ENCODE results near the gene CNTNAP2.

DNA sequence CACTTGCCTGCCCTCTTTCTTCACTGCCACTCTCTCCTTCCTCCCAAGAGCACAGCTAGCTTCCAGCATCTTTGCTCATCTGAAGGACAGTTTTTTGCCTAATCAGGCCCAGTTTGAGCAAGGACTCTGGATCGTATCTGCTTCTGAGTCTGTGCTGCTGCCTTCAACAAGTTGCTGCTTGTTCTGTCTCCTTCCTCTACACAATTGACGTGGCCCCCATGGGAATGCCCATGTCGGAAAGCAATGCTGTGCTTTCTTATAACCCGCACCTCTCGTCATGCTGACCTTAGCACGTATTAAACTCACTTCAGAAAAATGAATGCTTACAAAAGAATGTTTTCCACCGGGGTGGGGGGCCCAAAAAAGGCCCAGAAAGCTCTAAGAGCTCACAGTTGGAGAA is 2149.3 kb downstream of the CNTNAP2 start:
- TF ChIP-seq, protein P1, sequence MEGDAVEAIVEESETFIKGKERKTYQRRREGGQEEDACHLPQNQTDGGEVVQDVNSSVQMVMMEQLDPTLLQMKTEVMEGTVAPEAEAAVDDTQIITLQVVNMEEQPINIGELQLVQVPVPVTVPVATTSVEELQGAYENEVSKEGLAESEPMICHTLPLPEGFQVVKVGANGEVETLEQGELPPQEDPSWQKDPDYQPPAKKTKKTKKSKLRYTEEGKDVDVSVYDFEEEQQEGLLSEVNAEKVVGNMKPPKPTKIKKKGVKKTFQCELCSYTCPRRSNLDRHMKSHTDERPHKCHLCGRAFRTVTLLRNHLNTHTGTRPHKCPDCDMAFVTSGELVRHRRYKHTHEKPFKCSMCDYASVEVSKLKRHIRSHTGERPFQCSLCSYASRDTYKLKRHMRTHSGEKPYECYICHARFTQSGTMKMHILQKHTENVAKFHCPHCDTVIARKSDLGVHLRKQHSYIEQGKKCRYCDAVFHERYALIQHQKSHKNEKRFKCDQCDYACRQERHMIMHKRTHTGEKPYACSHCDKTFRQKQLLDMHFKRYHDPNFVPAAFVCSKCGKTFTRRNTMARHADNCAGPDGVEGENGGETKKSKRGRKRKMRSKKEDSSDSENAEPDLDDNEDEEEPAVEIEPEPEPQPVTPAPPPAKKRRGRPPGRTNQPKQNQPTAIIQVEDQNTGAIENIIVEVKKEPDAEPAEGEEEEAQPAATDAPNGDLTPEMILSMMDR (IDR thresholded peaks at IDR 0.05; ENCODE audit: insufficient read depth, low read length, poor library complexity, severe bottlenecking) = no peak
- no peak for TF ChIP-seq EZH2phosphoT487 (conservative IDR thresholded peaks at IDR 0.05; ENCODE audit: low read length)
